ENCODE measurements around the gene CHPT1. TPM values are rescaled to one million over a fixed set of nuclear protein-coding genes. Genes with fewer than 3 reads are reported as not detected.
"Not testable (repeated sequence)": the region's sequence is repeated elsewhere in the genome, so short reads cannot be mapped to it uniquely, and the experiment has no call there.

The CHPT1 gene
- total and polyA plus RNA-seq, 8 donors, result 26.8 to 69.0 (median 30.4) TPM

DNA sequence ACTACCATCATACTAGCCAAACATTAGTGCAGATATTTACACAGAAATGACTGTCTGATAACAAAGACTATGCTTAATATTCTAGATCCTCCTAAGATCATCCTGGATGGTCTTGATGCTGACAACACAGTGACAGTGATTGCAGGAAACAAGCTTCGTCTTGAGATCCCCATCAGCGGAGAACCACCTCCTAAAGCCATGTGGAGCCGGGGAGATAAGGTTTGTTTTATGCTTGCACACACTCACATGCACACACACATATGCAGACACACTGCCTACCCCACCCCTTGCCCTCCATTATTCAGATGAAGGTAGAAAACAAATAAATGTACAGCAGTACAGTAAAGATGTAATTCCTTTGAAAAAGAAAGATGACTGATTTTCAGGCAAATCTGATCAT lies 44.4 kb upstream of the CHPT1 start:
- intact Hi-C loops (cut with DNase I), result no loop called here
- Histone ChIP-seq H3K9me3 (no peaks in the 10 kb centered on the region), H3K27me3 (no peaks in the 10 kb centered on the region), H3K4me1 (no peaks in the 10 kb centered on the region), H3K4me3 (no peak overlapping the region), H3K27ac (no peak overlapping the region), H3K36me3 (no peaks in the 10 kb centered on the region)
- DNase-seq, result no peak
- ATAC-seq, result no peak
- TF ChIP-seq, protein P1, sequence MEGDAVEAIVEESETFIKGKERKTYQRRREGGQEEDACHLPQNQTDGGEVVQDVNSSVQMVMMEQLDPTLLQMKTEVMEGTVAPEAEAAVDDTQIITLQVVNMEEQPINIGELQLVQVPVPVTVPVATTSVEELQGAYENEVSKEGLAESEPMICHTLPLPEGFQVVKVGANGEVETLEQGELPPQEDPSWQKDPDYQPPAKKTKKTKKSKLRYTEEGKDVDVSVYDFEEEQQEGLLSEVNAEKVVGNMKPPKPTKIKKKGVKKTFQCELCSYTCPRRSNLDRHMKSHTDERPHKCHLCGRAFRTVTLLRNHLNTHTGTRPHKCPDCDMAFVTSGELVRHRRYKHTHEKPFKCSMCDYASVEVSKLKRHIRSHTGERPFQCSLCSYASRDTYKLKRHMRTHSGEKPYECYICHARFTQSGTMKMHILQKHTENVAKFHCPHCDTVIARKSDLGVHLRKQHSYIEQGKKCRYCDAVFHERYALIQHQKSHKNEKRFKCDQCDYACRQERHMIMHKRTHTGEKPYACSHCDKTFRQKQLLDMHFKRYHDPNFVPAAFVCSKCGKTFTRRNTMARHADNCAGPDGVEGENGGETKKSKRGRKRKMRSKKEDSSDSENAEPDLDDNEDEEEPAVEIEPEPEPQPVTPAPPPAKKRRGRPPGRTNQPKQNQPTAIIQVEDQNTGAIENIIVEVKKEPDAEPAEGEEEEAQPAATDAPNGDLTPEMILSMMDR (IDR thresholded peaks at IDR 0.05), result no peak

DNA sequence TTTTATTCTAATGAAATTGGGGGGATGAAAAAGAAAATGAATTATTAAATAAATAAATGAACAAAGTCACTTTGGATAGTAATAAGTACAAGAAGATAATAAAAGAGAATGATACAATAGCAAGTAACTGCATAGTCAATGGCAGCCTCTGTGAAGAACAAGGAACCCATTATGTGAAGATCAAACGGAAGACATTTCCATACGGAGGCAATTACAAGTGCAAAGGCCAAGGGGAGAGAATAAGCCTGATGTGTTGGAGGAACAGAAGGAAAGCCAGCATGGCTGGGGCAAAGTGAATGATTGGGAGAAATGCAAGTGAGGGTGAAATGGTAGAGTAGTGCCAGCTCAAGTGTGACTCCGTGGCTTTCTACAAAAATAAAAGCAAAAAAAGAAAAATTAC lies 43.9 kb upstream of the CHPT1 start:
- H3K4me1 ChIP-seq, result no peaks in the 10 kb centered on the region
- H3K4me3 ChIP-seq, result no peak overlapping the region
- H3K36me3 ChIP-seq, result no peaks in the 10 kb centered on the region
- no peaks in the 10 kb centered on the region for H3K9me3 ChIP-seq
- TF ChIP-seq, protein P1 (IDR thresholded peaks at IDR 0.05), result no peak
- ATAC-seq (no peak), DNase-seq (no peak)
- intact Hi-C loops (cut with DNase I), result no loop called here
- H3K27ac ChIP-seq, result no peak overlapping the region
- no peaks in the 10 kb centered on the region for H3K27me3 ChIP-seq

DNA sequence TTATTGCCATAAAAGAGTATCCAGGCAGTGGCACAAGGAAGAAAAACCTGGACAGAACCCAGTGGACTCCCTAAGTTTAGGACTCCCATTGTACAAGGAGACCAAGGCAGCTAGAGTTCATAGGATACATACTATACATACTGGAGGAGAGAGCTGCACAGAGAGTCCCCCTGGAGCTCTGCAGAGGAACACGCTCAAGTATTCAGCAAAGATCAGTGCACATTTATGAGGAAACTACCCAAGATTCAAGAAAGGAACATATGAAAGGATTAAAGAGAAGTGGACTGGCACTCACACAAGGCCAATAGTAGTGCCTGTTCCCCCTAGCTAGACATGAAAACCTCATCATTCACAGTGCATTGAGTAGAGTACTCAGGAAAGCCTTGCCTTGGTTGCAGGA lies 43.0 kb upstream of the CHPT1 start:
- TF ChIP-seq, protein P1 (IDR thresholded peaks at IDR 0.05), result no peak
- H3K27me3 ChIP-seq, result no peaks in the 10 kb centered on the region
- H3K27ac ChIP-seq, result no peak overlapping the region
- intact Hi-C loops (cut with DNase I), result no loop called here
- no peak for ATAC-seq
- no peak for DNase-seq
- H3K4me3 ChIP-seq, result no peak overlapping the region
- no peaks in the 10 kb centered on the region for H3K9me3 ChIP-seq
- H3K4me1 ChIP-seq, result no peaks in the 10 kb centered on the region
- H3K36me3 ChIP-seq, result no peaks in the 10 kb centered on the region

DNA sequence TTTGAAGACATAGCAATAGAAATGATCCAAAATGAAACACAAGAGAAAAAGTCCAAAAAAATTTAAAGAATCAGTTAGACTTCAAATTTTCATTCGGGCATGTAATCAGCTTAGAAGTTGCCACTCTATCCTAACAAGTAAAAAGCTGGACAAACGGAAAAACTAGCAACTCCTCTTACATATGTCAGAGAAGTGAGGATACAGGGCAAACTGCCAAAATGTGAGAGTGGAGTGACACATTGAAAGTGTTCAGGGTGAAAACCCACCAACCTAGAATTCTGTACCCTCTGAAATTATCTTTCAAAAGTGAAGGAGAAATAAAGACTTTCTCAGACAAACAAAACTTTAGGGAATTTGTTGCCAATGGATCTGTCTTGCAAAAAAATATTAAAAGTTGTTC lies 42.0 kb upstream of the CHPT1 start:
- no peaks in the 10 kb centered on the region for H3K27me3 ChIP-seq
- no peak overlapping the region for H3K27ac ChIP-seq
- DNase-seq (no peak), ATAC-seq (no peak)
- TF ChIP-seq, protein P1 (IDR thresholded peaks at IDR 0.05), result no peak
- H3K4me3 ChIP-seq, result no peak overlapping the region
- no peaks in the 10 kb centered on the region for H3K9me3 ChIP-seq
- H3K4me1 ChIP-seq, result no peaks in the 10 kb centered on the region
- no peaks in the 10 kb centered on the region for H3K36me3 ChIP-seq
- intact Hi-C loops (cut with DNase I), result no loop called here

DNA sequence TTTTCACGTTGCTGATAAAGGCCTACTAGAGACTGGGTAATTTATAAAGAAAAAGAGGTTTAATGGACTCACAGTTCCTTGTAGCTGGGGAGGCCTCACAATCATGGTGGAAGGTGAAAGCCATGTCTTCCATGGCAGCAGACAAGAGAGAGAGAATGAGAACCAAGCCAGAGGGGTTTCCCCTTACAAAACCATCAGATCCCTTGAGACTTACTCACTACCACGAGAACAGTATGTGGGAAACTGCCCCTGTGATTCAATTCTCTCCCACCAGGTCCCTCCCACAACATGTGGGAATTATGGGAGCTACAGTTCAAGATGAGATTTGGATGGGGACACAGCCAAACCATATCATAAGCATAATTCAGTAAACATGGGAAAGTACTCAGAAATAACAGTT lies 36.8 kb upstream of the CHPT1 start:
- H3K27me3 ChIP-seq; H3K27ac ChIP-seq; H3K4me1 ChIP-seq; H3K36me3 ChIP-seq; H3K9me3 ChIP-seq; ATAC-seq; intact Hi-C loops (cut with DNase I); H3K4me3 ChIP-seq; DNase-seq: not testable (repeated sequence)

DNA sequence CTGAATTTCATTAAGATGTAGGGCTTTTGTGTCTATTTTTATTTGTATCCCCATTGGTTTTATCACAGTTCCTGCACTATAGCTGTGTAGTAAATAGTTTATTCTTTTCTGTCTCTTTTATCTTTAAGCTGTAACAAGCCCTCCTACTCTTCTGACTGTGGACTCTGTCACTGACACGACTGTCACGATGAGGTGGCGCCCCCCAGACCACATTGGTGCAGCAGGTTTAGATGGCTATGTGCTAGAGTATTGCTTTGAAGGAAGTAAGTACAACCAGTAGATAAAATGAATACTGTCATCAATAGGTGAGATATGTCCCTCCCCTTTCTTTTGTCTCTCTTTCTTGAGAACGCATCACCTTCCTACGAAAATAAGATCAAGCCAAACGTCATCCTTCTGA lies 34.1 kb upstream of the CHPT1 start:
- Histone ChIP-seq H3K27ac (no peak overlapping the region), H3K4me3 (no peak overlapping the region), H3K36me3 (no peaks in the 10 kb centered on the region), H3K9me3 (no peaks in the 10 kb centered on the region), H3K4me1 (no peaks in the 10 kb centered on the region), H3K27me3 (peaks cover 0 to 4% of the 10 kb centered on the region in 2 donors)
- intact Hi-C loops (cut with DNase I), result no loop called here
- TF ChIP-seq, protein P1 (IDR thresholded peaks at IDR 0.05), result no peak
- no peak for DNase-seq
- no peak for ATAC-seq
